Tibial artery (tissue), 4 donors: ENCODE results near the gene TRIM71.

Experiments
- DNase-seq, 2 donors: peaks; one replicate each; pipeline ENCODE4 v3.0.0-alpha.2; 2019
- H3K27ac ChIP-seq, 2 donors: fragments of 200-600 bp; sonication (generic) in 1 of 2; 1 replicate in 1 of 2; 2 replicates in 1 of 2; pipeline ENCODE4 v1.5.1; 2018 to 2019; ENCODE audit warnings: mild to moderate bottlenecking in 1 of 2
- H3K27me3 ChIP-seq, 2 donors: fragments of 200-600 bp; sonication (generic) in 1 of 2; one replicate each; pipeline versions ENCODE4 v1.5.1 to v1.6.0; 2016 to 2019
- H3K36me3 ChIP-seq, 3 donors: fragments of 200-600 bp; sonication (generic) in 2 of 3; one replicate each; pipeline ENCODE4 v1.5.1; 2016 to 2019; ENCODE audit warnings: mild to moderate bottlenecking in 2 of 3
- H3K4me1 ChIP-seq, 4 donors: fragments of 200-600 bp; sonication (generic) in 2 of 4; 1 replicate in 3 of 4; 2 replicates in 1 of 4; pipeline ENCODE4 v1.5.1; 2016 to 2019
- H3K4me3 ChIP-seq, 2 donors: fragments of 200-600 bp; sonication (generic) in 1 of 2; 1 replicate in 1 of 2; 2 replicates in 1 of 2; pipeline ENCODE4 v1.5.1; 2018 to 2019; ENCODE audit warnings: mild to moderate bottlenecking in 2 of 2
- H3K9me3 ChIP-seq, 3 donors: fragments of 200-600 bp; sonication (generic) in 1 of 3; one replicate each; pipeline ENCODE4 v1.5.1; 2016 to 2019
- intact Hi-C: fragments of 100-400 bp; cut with DNase I; formaldehyde crosslinking; loops from one replicate; pipeline ENCODE4 v1.15.0; 2023; ENCODE audit warnings: low total_unique reads
- TF ChIP-seq, protein P1 (sequence below), 2 experiments: fragments of 200-600 bp in 1 of 2; fragments of 450-650 bp in 1 of 2; IDR thresholded peaks; one replicate each; pipeline ENCODE4 v1.5.1; 2017 to 2019; ENCODE audit warnings: antibody characterized with exemption in 2 of 2, mild to moderate bottlenecking in 1 of 2, moderate library complexity in 1 of 2

Gene TRIM71

DNA sequence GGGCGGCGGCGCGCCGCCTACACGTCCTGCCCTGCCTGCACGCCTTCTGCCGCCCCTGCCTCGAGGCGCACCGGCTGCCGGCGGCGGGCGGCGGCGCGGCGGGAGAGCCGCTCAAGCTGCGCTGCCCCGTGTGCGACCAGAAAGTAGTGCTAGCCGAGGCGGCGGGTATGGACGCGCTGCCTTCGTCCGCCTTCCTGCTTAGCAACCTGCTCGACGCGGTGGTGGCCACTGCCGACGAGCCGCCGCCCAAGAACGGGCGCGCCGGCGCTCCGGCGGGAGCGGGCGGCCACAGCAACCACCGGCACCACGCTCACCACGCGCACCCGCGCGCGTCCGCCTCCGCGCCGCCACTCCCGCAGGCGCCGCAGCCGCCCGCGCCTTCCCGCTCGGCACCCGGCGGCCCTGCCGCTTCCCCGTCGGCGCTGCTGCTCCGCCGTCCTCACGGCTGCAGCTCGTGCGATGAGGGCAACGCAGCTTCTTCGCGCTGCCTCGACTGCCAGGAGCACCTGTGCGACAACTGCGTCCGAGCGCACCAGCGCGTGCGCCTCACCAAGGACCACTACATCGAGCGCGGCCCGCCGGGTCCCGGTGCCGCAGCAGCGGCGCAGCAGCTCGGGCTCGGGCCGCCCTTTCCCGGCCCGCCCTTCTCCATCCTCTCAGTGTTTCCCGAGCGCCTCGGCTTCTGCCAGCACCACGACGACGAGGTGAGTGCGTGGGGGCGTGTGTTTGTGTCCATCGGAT lies 602 bp downstream of the TRIM71 start:
- TF ChIP-seq, protein P1, sequence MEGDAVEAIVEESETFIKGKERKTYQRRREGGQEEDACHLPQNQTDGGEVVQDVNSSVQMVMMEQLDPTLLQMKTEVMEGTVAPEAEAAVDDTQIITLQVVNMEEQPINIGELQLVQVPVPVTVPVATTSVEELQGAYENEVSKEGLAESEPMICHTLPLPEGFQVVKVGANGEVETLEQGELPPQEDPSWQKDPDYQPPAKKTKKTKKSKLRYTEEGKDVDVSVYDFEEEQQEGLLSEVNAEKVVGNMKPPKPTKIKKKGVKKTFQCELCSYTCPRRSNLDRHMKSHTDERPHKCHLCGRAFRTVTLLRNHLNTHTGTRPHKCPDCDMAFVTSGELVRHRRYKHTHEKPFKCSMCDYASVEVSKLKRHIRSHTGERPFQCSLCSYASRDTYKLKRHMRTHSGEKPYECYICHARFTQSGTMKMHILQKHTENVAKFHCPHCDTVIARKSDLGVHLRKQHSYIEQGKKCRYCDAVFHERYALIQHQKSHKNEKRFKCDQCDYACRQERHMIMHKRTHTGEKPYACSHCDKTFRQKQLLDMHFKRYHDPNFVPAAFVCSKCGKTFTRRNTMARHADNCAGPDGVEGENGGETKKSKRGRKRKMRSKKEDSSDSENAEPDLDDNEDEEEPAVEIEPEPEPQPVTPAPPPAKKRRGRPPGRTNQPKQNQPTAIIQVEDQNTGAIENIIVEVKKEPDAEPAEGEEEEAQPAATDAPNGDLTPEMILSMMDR (IDR thresholded peaks at IDR 0.05): no peak
- intact Hi-C loops: no loop called here
- Histone ChIP-seq H3K36me3 (no peaks in the 10 kb centered on the region), H3K4me3 (peak overlapping the region; percentile 35 to 49), H3K4me1 (peaks cover 0 to 40% (median 36%) of the 10 kb centered on the region in 4 donors), H3K27me3 (peaks cover 0 to 66% of the 10 kb centered on the region in 2 donors), H3K9me3 (no peaks in the 10 kb centered on the region), H3K27ac (no peak overlapping the region)
- no peak for DNase-seq

DNA sequence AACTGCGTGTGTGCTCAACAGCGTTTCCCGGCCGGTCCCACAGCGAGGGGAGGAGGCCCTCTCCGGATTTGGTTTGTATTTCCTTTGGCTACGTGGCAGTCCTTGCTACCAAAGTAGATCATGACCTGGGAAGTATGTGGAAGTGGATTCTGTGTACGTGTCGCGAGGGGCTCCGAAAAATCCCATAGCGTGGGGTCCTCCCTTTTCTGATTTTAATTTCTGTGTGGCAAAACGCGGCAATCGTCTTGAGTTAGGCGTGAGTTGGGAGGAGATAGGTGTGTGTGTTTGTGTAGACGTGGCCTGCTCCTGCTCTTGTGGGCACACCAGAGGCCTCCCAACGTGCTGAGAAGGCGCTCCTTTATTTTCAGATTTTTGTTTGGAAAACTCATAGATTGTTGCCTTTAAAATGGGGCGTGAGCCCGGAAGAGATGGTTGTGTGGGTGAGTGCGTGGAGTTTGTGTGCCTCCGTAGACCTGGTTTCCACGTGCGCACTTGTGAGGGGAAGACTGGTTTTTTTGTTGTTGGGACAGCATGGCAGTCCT lies 1.2 kb downstream of the TRIM71 start:
- Histone ChIP-seq H3K36me3 (no peaks in the 10 kb centered on the region), H3K27me3 (peaks cover 0 to 66% of the 10 kb centered on the region in 2 donors), H3K4me1 (peaks cover 0 to 40% (median 36%) of the 10 kb centered on the region in 4 donors), H3K27ac (no peak overlapping the region), H3K4me3 (peak overlapping the region in 1 of 2 donors; percentile 49), H3K9me3 (no peaks in the 10 kb centered on the region)
- DNase-seq: no peak
- TF ChIP-seq, protein P1 (IDR thresholded peaks at IDR 0.05): no peak
- intact Hi-C loops: no loop called here

DNA sequence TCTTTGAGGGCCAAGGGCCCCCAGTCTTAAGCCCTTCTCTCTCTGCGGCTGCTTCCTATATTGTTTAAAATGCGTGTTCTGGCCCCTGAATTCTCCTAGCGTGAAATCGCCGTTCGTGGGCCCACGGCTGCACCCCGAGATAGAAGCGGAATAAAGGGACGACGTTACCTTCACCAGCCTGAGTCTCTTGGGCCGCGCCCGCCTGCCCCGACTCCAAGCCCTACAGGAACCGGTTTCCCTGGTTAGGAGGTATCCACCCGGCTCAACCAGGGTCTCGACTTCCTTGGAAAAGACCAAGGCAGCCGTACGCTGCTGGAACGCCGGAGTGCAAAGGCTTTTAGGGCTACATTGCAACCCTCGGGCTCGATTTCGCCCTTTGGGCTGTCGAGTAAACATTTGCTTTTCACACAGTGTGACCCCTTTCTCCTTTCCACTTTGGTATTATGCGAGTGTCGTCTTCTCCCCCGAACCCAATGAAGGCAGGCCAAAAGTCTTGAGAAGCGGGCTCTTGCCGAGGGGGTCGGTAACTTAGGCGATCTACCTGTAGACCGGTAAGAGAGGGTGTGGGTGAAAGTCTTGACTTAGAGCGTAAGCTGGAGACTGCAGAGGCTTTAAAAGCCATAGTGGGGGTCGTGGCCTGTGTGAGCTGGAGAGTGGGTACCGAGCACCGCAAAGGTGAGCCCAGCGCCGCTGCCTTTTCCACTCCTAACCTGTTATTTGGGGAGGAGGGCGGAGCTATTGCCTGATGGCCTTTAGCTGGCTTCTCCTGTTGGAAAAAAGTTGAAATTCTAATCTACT lies 2.0 kb downstream of the TRIM71 start:
- peaks cover 0 to 40% (median 36%) of the 10 kb centered on the region in 4 donors for H3K4me1 ChIP-seq
- TF ChIP-seq, protein P1 (IDR thresholded peaks at IDR 0.05): no peak
- intact Hi-C loops: no loop called here
- no peak overlapping the region for H3K4me3 ChIP-seq
- H3K27me3 ChIP-seq: peaks cover 0 to 66% of the 10 kb centered on the region in 2 donors
- H3K36me3 ChIP-seq: no peaks in the 10 kb centered on the region
- no peaks in the 10 kb centered on the region for H3K9me3 ChIP-seq
- H3K27ac ChIP-seq: no peak overlapping the region
- no peak for DNase-seq

DNA sequence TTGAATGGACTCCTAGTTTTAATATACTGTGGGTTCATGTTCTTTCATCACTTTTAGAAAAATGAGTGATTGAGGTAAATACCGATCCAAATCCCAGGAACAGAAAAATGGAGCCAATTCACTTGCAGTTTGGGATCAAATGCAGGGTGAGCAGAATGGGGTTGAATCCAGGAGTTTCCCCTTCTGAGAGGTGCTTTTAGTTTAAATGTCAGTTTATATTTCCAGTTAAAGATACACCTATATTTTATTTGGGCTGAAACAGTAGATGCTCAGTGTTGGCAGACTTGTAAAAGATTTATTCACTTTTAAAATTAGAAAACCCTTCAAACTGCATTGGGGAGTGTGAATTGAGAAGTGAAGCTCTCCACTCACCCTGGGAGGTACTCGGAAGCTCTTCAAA lies 2.6 kb downstream of the TRIM71 start:
- Histone ChIP-seq H3K4me1 (peaks cover 0 to 40% (median 36%) of the 10 kb centered on the region in 4 donors), H3K27me3 (peaks cover 0 to 66% of the 10 kb centered on the region in 2 donors), H3K9me3 (no peaks in the 10 kb centered on the region), H3K36me3 (no peaks in the 10 kb centered on the region), H3K4me3 (no peak overlapping the region), H3K27ac (no peak overlapping the region)
- TF ChIP-seq, protein P1 (IDR thresholded peaks at IDR 0.05): no peak
- DNase-seq: no peak
- intact Hi-C loops: no loop called here

DNA sequence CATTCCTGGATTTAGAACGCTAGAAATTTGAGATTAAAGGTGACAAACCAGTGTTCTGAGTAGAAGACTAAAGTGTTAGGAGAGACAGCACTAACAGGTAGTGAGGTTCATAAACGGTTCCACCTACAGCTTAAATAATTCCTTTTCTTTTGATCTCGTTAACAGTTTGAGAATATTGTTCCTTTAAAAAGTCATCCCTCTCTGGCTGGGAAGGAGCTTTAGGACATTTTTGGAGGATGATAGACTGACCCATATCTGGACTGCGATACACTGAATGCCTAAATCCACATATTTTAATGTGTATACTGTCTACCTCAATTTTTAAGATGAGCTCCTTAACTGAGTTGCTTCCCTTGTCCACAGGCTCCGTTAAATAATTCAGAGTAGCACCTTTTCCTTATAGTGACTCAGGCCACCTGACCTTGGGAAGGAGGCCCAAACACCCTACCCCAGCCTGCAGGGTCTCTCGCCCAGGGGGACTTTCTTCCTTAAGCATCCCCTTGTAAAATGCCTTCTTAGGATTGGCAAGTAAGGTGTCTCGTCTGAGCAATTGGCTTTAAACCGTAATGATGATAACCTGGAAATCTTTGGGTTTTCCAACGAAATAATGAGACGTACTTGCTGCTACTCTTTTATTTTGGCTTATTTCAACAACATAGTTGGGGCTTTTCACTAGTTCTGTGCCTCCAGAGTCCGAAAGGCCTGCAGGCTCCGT lies 3.3 kb downstream of the TRIM71 start:
- H3K4me3 ChIP-seq: peak overlapping the region in 1 of 2 donors; percentile 36
- peaks cover 0 to 39% (median 35%) of the 10 kb centered on the region in 4 donors for H3K4me1 ChIP-seq
- peaks cover 0 to 59% of the 10 kb centered on the region in 2 donors for H3K27me3 ChIP-seq
- no peaks in the 10 kb centered on the region for H3K9me3 ChIP-seq
- H3K27ac ChIP-seq: no peak overlapping the region
- intact Hi-C loops: no loop called here
- DNase-seq: no peak
- H3K36me3 ChIP-seq: no peaks in the 10 kb centered on the region
- TF ChIP-seq, protein P1 (IDR thresholded peaks at IDR 0.05): no peak
